C4-2B (cell line): ENCODE results near the gene NPR2.

ENCODE experiments used
- ZFX ChIP-seq: fragments of 450-650 bp; IDR thresholded peaks from 2 replicates; pipeline ENCODE4 v1.6.1; 2017
- TF ChIP-seq, protein P1 (sequence below): fragments of 450-650 bp; conservative IDR thresholded peaks from 2 replicates; pipeline ENCODE4 v1.5.1; 2017; ENCODE audit warnings: mild to moderate bottlenecking

DNA sequence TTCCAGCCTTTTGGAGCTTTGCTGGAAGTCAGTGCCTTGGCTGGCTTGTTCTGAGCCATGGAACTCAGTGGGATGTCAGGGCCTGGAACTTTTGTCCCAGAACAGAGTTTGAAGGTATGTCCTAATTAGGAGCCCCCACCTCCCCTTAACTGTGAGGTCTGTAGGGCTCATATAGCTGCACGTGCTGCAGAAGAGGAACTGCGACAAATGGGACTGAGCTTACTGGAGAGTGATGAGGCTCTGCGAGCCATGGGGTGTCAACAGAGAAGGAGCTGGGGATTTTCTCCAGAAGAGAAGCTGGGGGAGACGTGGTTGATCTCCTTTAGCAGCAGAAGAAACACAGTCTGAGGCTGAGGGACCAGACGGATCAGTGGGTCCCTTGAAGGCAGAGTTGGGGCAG lies 48.5 kb downstream of the NPR2 start:
- TF ChIP-seq, protein P1, sequence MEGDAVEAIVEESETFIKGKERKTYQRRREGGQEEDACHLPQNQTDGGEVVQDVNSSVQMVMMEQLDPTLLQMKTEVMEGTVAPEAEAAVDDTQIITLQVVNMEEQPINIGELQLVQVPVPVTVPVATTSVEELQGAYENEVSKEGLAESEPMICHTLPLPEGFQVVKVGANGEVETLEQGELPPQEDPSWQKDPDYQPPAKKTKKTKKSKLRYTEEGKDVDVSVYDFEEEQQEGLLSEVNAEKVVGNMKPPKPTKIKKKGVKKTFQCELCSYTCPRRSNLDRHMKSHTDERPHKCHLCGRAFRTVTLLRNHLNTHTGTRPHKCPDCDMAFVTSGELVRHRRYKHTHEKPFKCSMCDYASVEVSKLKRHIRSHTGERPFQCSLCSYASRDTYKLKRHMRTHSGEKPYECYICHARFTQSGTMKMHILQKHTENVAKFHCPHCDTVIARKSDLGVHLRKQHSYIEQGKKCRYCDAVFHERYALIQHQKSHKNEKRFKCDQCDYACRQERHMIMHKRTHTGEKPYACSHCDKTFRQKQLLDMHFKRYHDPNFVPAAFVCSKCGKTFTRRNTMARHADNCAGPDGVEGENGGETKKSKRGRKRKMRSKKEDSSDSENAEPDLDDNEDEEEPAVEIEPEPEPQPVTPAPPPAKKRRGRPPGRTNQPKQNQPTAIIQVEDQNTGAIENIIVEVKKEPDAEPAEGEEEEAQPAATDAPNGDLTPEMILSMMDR: no peak
- TF ChIP-seq ZFX: no peak
